Measurements from ENCODE around the gene LAPTM5.

- no peak for TF ChIP-seq CTCF (IDR thresholded peaks at IDR 0.05; ENCODE audit: low read length)
- no peak for TF ChIP-seq EZH2 (optimal IDR thresholded peaks at IDR 0.05; ENCODE audit: low read depth, low read length)
- TF ChIP-seq EZH2phosphoT487 (IDR thresholded peaks at IDR 0.05; ENCODE audit: low read length) = no peak
These were observed 47.2 kb downstream of the LAPTM5 start for GRCh38 chr1:30710407-30710806.

All from MM.1S (cell line).